GM21737 (cell line): ENCODE measurements around the gene C4orf50.

ENCODE experiments used
- ATAC-seq: cut with Tn5 transposase; IDR thresholded peaks from one replicate; pipeline ENCODE4 v1.9.1; 2021; ENCODE audit warnings: mild to moderate bottlenecking, moderate library complexity; ENCODE audit not compliant: unreplicated experiment

C4orf50 gene

GRCh38 chr4:5925419-5926200, 92.6 kb downstream of the C4orf50 start:
- no peak for ATAC-seq

- no peak for ATAC-seq
These were observed 93.6 kb downstream of the C4orf50 start for GRCh38 chr4:5924461-5925125.

- ATAC-seq: no peak
These were observed 94.9 kb downstream of the C4orf50 start for GRCh38 chr4:5923376-5923775.

GRCh38 chr4:5922556-5922955, 95.7 kb downstream of the C4orf50 start:
- no peak for ATAC-seq

- ATAC-seq: no peak
These were observed 96.2 kb downstream of the C4orf50 start for GRCh38 chr4:5921981-5922380.

GRCh38 chr4:5921101-5921980, 96.9 kb downstream of the C4orf50 start:
- ATAC-seq: no peak

GRCh38 chr4:5919571-5919970, 98.7 kb downstream of the C4orf50 start:
- no peak for ATAC-seq

- no peak for ATAC-seq
These were observed 99.2 kb downstream of the C4orf50 start for GRCh38 chr4:5919044-5919443.

GRCh38 chr4:5918331-5918985, 99.8 kb downstream of the C4orf50 start:
- no peak for ATAC-seq

GRCh38 chr4:5917672-5918071, 100.6 kb downstream of the C4orf50 start:
- no peak for ATAC-seq

- no peak for ATAC-seq
These were observed 102.0 kb downstream of the C4orf50 start for GRCh38 chr4:5916229-5916628.

- ATAC-seq: no peak
These were observed 104.8 kb downstream of the C4orf50 start for GRCh38 chr4:5913454-5913853.

- ATAC-seq: no peak
These were observed 105.6 kb downstream of the C4orf50 start for GRCh38 chr4:5912614-5913019.

GRCh38 chr4:5908876-5909427, 109.3 kb downstream of the C4orf50 start:
- no peak for ATAC-seq

GRCh38 chr4:5906191-5906590, 112.0 kb downstream of the C4orf50 start:
- ATAC-seq: no peak

- ATAC-seq: no peak
These were observed 112.5 kb downstream of the C4orf50 start for GRCh38 chr4:5905714-5906113.

GRCh38 chr4:5900844-5901243, 117.4 kb downstream of the C4orf50 start:
- ATAC-seq: no peak

GRCh38 chr4:5899881-5900280, 118.3 kb downstream of the C4orf50 start:
- no peak for ATAC-seq

- no peak for ATAC-seq
These were observed 118.8 kb downstream of the C4orf50 start for GRCh38 chr4:5899396-5899795.

- no peak for ATAC-seq
These were observed 120.6 kb downstream of the C4orf50 start for GRCh38 chr4:5897674-5898073.

- no peak for ATAC-seq
These were observed 122.9 kb downstream of the C4orf50 start for GRCh38 chr4:5895287-5895686.
